A549 treated with GW870086 at 1 μM for 4 hours (cell line): ENCODE measurements around the gene UBE2Z. TPM values are rescaled to one million over a fixed set of nuclear protein-coding genes. Genes with fewer than 3 reads are reported as not detected.

ENCODE experiments used
- total RNA-seq: library from RNA; stranded (reverse); fragments of 200-300 nt; extraction: Qiagen RNA extraction; gene quantifications from 5 replicates; pipeline ENCODE4 v1.2.3, GENCODE V29; 2022; ENCODE audit warnings: low read depth

Gene UBE2Z
- total RNA-seq = 122 to 128 TPM (median 124 TPM) in 5 replicates

GRCh38 chr17:48908047-48908843 lies at the start of gene UBE2Z:
Gene UBE2Z (plus strand): TSS chr17:48908407. CDS start chr17:48908504, 97 bp downstream.

GRCh38 chr17:48944515-48945260 lies 36.5 kb downstream of the UBE2Z start, which contains the start of gene SNF8:
Gene SNF8 (minus strand): TSS chr17:48944842. CDS start chr17:48944734, 108 bp downstream.

Other genes starting within 250 kb of the UBE2Z start
- gene PRAC1, start 185.9 kb upstream of the UBE2Z start, total RNA-seq = not detected in 5 replicates
- gene PRAC2, start 185.2 kb upstream of the UBE2Z start, total RNA-seq = not detected in 5 replicates
- 1.8 to 2.3 TPM (median 2.1 TPM) in 5 replicates for gene HOXB13, start 179.7 kb upstream of the UBE2Z start, total RNA-seq
- 0.74 to 1.3 TPM (median 0.95 TPM) in 5 replicates for gene TTLL6, start 91.2 kb upstream of the UBE2Z start, total RNA-seq
- gene CALCOCO2, start 77.4 kb upstream of the UBE2Z start, total RNA-seq = 62.5 to 81.6 TPM (median 75.6 TPM) in 5 replicates
- gene ATP5MC1, start 15.6 kb upstream of the UBE2Z start, total RNA-seq = 506 to 704 TPM (median 555 TPM) in 5 replicates
- gene SNF8, start 36.4 kb downstream of the UBE2Z start, total RNA-seq = 294 to 355 TPM (median 316 TPM) in 5 replicates
- 4.1 to 6.1 TPM (median 4.6 TPM) in 5 replicates for gene GIP, start 60.2 kb downstream of the UBE2Z start, total RNA-seq
- 48.1 to 93.6 TPM (median 82.4 TPM) in 5 replicates for gene IGF2BP1, start 89.0 kb downstream of the UBE2Z start, total RNA-seq
- gene B4GALNT2, start 224.4 kb downstream of the UBE2Z start, total RNA-seq = 0.35 to 0.55 TPM (median 0.38 TPM) in 5 replicates